ENCODE measurements around the gene SCAP. TPM values are rescaled to one million over a fixed set of nuclear protein-coding genes. Genes with fewer than 3 reads are reported as not detected.
A peak's percentile ranks its signal among the peaks of the same experiment; 100 is the strongest.

The SCAP gene
- total RNA-seq, 1 experiment from 2014 or later = 67.6 TPM

DNA sequence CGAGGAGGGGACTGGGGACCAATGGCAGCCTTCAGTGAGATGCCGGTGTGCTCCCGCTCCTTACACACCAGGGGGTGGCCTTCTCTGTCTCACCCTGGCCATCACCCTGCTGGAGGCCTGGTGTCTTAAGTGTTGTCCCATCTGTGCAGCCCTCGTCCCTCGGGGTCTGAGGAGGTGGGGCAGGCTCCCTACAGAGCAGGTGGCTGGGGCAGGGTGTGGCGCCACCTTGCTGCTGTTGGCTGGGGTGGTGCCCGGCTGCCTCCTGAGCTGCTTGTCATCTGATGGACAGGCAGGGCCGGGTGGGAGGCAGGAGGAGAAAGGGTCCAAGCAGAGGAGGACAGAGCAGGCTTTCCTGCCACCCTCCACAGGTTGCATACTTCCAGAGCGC lies 69.0 kb downstream of the SCAP start:
- TF ChIP-seq ZNF274 (IDR thresholded peaks at IDR 0.05; ENCODE audit: low read depth, low read length) = no peak
- no peak for TF ChIP-seq TCF7L2 (IDR thresholded peaks at IDR 0.05; ENCODE audit: borderline replicate concordance, extremely low read depth, insufficient read depth, insufficient read length)
- no peak for TF ChIP-seq POLR2A (IDR thresholded peaks at IDR 0.05; ENCODE audit: borderline replicate concordance, extremely low read depth, insufficient read depth, insufficient read length)
- peak; percentile 44 for TF ChIP-seq RAD21 (IDR thresholded peaks at IDR 0.05; ENCODE audit: low read depth)
- TF ChIP-seq, protein P1, sequence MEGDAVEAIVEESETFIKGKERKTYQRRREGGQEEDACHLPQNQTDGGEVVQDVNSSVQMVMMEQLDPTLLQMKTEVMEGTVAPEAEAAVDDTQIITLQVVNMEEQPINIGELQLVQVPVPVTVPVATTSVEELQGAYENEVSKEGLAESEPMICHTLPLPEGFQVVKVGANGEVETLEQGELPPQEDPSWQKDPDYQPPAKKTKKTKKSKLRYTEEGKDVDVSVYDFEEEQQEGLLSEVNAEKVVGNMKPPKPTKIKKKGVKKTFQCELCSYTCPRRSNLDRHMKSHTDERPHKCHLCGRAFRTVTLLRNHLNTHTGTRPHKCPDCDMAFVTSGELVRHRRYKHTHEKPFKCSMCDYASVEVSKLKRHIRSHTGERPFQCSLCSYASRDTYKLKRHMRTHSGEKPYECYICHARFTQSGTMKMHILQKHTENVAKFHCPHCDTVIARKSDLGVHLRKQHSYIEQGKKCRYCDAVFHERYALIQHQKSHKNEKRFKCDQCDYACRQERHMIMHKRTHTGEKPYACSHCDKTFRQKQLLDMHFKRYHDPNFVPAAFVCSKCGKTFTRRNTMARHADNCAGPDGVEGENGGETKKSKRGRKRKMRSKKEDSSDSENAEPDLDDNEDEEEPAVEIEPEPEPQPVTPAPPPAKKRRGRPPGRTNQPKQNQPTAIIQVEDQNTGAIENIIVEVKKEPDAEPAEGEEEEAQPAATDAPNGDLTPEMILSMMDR (IDR thresholded peaks at IDR 0.05 in 2 of 3, conservative IDR thresholded peaks at IDR 0.05 in 1 of 3; ENCODE audit: borderline replicate concordance in 1 of 3, insufficient read depth in 1 of 3, low read depth in 2 of 3, low read length in 2 of 3) = peak in 2 of 3 experiments; percentile 42 to 45; a peak in 4 of 6 replicates
- no peak for TF ChIP-seq EZH2phosphoT487 (IDR thresholded peaks at IDR 0.05; ENCODE audit: borderline replicate concordance)
- no TSS peak for BruUV-seq (replicated peaks)
- Histone ChIP-seq H3K9me2 (ENCODE audit: insufficient read depth) (no peaks in the 10 kb centered on the region), H2AFZ (ENCODE audit: low read depth, low read length, poor library complexity, severe bottlenecking) (no peak overlapping the region), H3K4me3 (replicated peaks in 1 of 2; ENCODE audit: low read depth in 1 of 2, low read length in 2 of 2) (no peak overlapping the region), H3K4me2 (ENCODE audit: low read length) (no peak overlapping the region), H3K36me3 (ENCODE audit: control insufficient read depth in 1 of 2, insufficient read depth in 2 of 2, low read length in 2 of 2) (peaks cover 3 to 4% of the 10 kb centered on the region in 2 experiments; a peak in 3 of 4 replicates), H4K20me1 (ENCODE audit: insufficient read depth) (no peaks in the 10 kb centered on the region), H3K9me3 (ENCODE audit: control insufficient read depth in 1 of 2, insufficient read depth in 1 of 2, low read depth in 1 of 2, low read length in 2 of 2) (no peaks in the 10 kb centered on the region), H3K9ac (ENCODE audit: low read length) (no peak overlapping the region), H3K4me1 (ENCODE audit: control insufficient read depth in 1 of 2, insufficient read depth in 2 of 2, low read length in 2 of 2) (peaks cover 0 to 2% of the 10 kb centered on the region in 2 experiments; a peak in 2 of 4 replicates), H3K27me3 (ENCODE audit: insufficient read depth, low read length) (no peaks in the 10 kb centered on the region), H3K27ac (ENCODE audit: low read depth, low read length) (no peak overlapping the region), H3K79me2 (ENCODE audit: insufficient read depth, low read length) (peaks cover 15% of the 10 kb centered on the region; the same call in 1 of the 2 replicates)
- POLR2A ChIA-PET = no interaction called here
- DNase-seq (ENCODE audit: low read depth, low spot score) (no peak), ATAC-seq (peak; percentile 68)
- CTCF ChIA-PET = interaction anchor here (0.6 kb wide), 1 partner anchor 1536 kb away, joined by 3 read pairs; no protein-coding TSS in a partner anchor
- RAD21 ChIA-PET (ENCODE audit: low non-redundant PET in 1 of 2, low total read pairs in 2 of 2, uncharacterized antibody in 2 of 2, unreplicated experiment in 2 of 2) = no interaction called here
- intact Hi-C loops (cut with micrococcal nuclease) = no loop called here

Measured in HCT116 (cell line).